IMR-90 (cell line): Measurements from ENCODE around the gene RGPD5.
"Not testable (repeated sequence)": the region's sequence is repeated elsewhere in the genome, so short reads cannot be mapped to it uniquely, and the experiment has no call there.

Experiments used
- CTCF ChIP-seq: conservative IDR thresholded peaks from 2 replicates; pipeline ENCODE4 v1.5.1; 2012; ENCODE audit warnings: mild to moderate bottlenecking, low read depth, low read length, improper control_type of control experiment
- POLR2A ChIP-seq: IDR thresholded peaks from 2 replicates; pipeline ENCODE4 v1.6.1; 2012; ENCODE audit warnings: mild to moderate bottlenecking, low read depth, low read length
- SMC3 ChIP-seq: fragments of 150-350 bp; IDR thresholded peaks from 2 replicates; pipeline ENCODE4 v1.6.1; 2016; ENCODE audit warnings: low read depth, mild to moderate bottlenecking, antibody characterized with exemption, low read length, moderate library complexity

GRCh38 chr2:109760265-109761042 lies 33.7 kb upstream of the RGPD5 start:
- not testable (repeated sequence) for TF ChIP-seq CTCF, SMC3, POLR2A
